Esophagus (tissue), 2 donors: ENCODE data around the gene RUNX1. TPM values are rescaled to one million over a fixed set of nuclear protein-coding genes. Genes with fewer than 3 reads are reported as not detected.
A peak's percentile ranks its signal among the peaks of the same experiment; 100 is the strongest.

Experiments
- H3K27ac ChIP-seq, 2 donors: one replicate each; pipeline ENCODE4 v1.5.1; 2013; ENCODE audit warnings: low read depth in 2 of 2, mild to moderate bottlenecking in 2 of 2, inconsistent platforms in 1 of 2, low read length in 1 of 2, moderate library complexity in 1 of 2
- H3K27me3 ChIP-seq, 2 donors: one replicate each; pipeline ENCODE4 v1.6.1; 2013; ENCODE audit warnings: low read length in 2 of 2, control low read depth in 1 of 2, mild to moderate bottlenecking in 1 of 2; ENCODE audit not compliant: insufficient read depth in 2 of 2, control insufficient read depth in 1 of 2
- H3K36me3 ChIP-seq, 2 donors: one replicate each; pipeline ENCODE4 v1.6.1; 2013; ENCODE audit warnings: low read length in 1 of 2; ENCODE audit not compliant: control insufficient read depth in 2 of 2, insufficient read depth in 2 of 2
- H3K4me1 ChIP-seq, 2 donors: one replicate each; pipeline ENCODE4 v1.6.1; 2013; ENCODE audit warnings: low read length in 1 of 2; ENCODE audit not compliant: control insufficient read depth in 2 of 2, insufficient read depth in 2 of 2
- H3K4me3 ChIP-seq, 2 donors: one replicate each; pipeline ENCODE4 v1.5.1; 2013; ENCODE audit warnings: low read length in 2 of 2, mild to moderate bottlenecking in 2 of 2, low read depth in 1 of 2, moderate library complexity in 1 of 2
- H3K9me3 ChIP-seq, 2 donors: one replicate each; pipeline ENCODE4 v1.6.1; 2013; ENCODE audit warnings: mild to moderate bottlenecking in 2 of 2, low read depth in 1 of 2, low read length in 1 of 2, moderate library complexity in 1 of 2; ENCODE audit not compliant: control insufficient read depth in 2 of 2, insufficient read depth in 1 of 2
- WGBS, 2 donors: extraction: QIAGEN DNeasy Blood & Tissue Kit; methylation state at CpG; one replicate each; pipeline ENCODE4 v1.1.7; 2013; 5-methylcytosine and 5-hydroxymethylcytosine counted together
- polyA plus RNA-seq, 2 donors: library from polyadenylated mRNA; stranded (reverse); fragments of 200-250 nt; gene quantifications; one replicate each; pipeline ENCODE4 v1.2.3, GENCODE V29; 2013
- donor health status: healthy with polysubstance abuse.
- donor health status: Bipolar disorder and iron deficiency.

The RUNX1 gene
- polyA plus RNA-seq, 2 donors, result 4.4 to 6.4 TPM

- no peak overlapping the region for H3K27ac ChIP-seq
- H3K9me3 ChIP-seq, result no peaks in the 10 kb centered on the region
- WGBS, 2 donors, result 85 to 90% methylated on average over 4 of the region's 4 CpGs
- peaks cover 0 to 5% of the 10 kb centered on the region in 2 donors for H3K4me1 ChIP-seq
- no peaks in the 10 kb centered on the region for H3K36me3 ChIP-seq
- no peak overlapping the region for H3K4me3 ChIP-seq
- H3K27me3 ChIP-seq, result no peaks in the 10 kb centered on the region
Measured at GRCh38 chr21:35041881-35042280, 7.2 kb downstream of the RUNX1 start.

GRCh38 chr21:35041122-35041521 is 8.0 kb downstream of the RUNX1 start:
- WGBS, 2 donors, result 84 to 89% methylated on average over 5 of the region's 5 CpGs
- no peaks in the 10 kb centered on the region for H3K36me3 ChIP-seq
- H3K4me3 ChIP-seq, result no peak overlapping the region
- peaks cover 0 to 3% of the 10 kb centered on the region in 2 donors for H3K4me1 ChIP-seq
- no peaks in the 10 kb centered on the region for H3K27me3 ChIP-seq
- H3K9me3 ChIP-seq, result no peaks in the 10 kb centered on the region
- H3K27ac ChIP-seq, result no peak overlapping the region

DNA sequence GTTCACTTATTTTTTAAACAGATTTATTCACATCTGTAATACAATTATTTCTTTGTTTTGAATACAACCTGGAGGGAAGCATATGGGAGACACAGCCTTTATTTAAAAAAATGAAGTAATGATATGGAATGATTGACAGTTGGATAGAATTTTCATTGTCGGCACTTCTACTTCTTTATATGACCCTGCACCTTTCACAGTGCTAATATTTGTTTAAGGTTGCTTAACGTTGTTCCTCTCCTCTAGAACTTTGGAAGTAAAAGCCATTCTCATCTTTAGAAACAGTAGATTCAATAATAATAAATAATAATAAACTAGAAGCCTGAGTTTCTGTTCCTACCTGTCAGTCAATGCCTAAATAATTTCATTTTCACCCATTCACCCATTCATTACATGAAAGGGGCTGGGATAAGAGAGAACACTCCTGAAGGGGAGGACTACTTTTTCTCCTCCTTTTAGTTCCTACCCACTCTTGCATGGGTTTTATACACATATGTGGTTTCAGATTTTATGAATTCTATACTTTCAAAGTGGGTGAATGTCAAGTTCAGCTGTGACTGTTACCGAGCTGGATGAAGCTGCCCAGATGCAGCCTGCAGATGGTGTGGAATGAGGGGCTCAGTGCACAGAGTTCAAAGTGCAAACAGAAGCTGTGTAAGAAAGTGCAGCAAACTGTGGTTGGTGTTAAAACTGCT is 9.4 kb downstream of the RUNX1 start:
- no peak overlapping the region for H3K4me3 ChIP-seq
- H3K27ac ChIP-seq, result no peak overlapping the region
- H3K9me3 ChIP-seq, result no peaks in the 10 kb centered on the region
- 51 to 56% methylated on average over 3 of the region's 3 CpGs for WGBS, 2 donors
- no peaks in the 10 kb centered on the region for H3K36me3 ChIP-seq
- no peaks in the 10 kb centered on the region for H3K27me3 ChIP-seq
- peaks cover 0 to 3% of the 10 kb centered on the region in 2 donors for H3K4me1 ChIP-seq

DNA sequence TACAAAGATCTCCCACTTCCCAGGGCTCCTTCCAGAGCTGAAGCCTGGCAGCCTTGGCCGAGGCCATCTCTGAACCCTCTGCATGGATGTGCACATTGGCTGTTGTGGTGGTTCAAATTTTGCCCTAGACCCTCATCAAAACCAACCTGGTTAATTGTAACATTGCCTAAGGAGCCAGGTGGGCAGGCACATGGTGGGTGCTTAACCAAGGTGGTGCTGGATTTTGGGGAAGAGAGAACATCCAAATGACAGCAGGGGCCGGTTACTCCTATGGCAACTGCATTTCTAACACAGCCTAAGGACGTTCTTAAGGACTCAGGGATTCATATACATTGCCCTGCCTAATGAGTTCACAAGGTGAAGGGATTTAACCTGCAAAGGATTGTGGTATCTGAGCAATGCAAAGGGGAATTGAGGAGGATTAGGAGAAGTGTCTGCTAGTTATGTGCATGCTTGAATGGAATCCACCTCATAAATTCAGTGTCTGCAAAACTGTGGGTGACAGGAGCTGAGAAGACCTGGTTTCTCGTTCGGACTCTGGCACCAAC is 10.3 kb downstream of the RUNX1 start:
- WGBS, 2 donors, result 76 to 82% methylated on average over 5 of the region's 5 CpGs
- H3K4me1 ChIP-seq, result peaks cover 0 to 3% of the 10 kb centered on the region in 2 donors
- no peaks in the 10 kb centered on the region for H3K36me3 ChIP-seq
- H3K9me3 ChIP-seq, result no peaks in the 10 kb centered on the region
- no peaks in the 10 kb centered on the region for H3K27me3 ChIP-seq
- H3K27ac ChIP-seq, result peak overlapping the region in 1 of 2 donors; percentile 3
- H3K4me3 ChIP-seq, result no peak overlapping the region

DNA sequence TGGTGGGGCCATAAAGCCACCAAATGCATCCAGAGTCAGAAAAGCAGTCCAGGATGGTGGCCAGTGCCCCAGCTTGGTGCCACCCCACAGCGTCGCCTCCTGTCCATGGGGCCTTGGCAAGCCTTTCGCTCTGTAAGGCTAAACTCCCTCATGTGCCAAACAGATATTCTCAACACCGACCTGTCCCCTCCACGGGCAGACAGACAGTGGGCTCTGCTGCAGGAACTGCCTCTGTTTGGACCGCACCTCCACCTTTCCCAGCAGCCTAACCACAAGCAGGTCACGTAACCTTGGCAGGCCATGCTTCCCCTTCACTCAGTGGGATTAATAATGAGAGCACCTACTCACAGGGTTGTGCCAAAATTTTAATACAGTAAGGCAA is 11.7 kb downstream of the RUNX1 start:
- peaks cover 0 to 3% of the 10 kb centered on the region in 2 donors for H3K4me1 ChIP-seq
- no peaks in the 10 kb centered on the region for H3K36me3 ChIP-seq
- H3K9me3 ChIP-seq, result no peaks in the 10 kb centered on the region
- no peak overlapping the region for H3K4me3 ChIP-seq
- no peak overlapping the region for H3K27ac ChIP-seq
- WGBS, 2 donors, result 86 to 89% methylated on average over 7 of the region's 7 CpGs
- H3K27me3 ChIP-seq, result no peaks in the 10 kb centered on the region

GRCh38 chr21:35036465-35037383 is 12.4 kb downstream of the RUNX1 start:
- no peaks in the 10 kb centered on the region for H3K36me3 ChIP-seq
- 70 to 73% methylated on average over 11 of the region's 11 CpGs for WGBS, 2 donors
- no peak overlapping the region for H3K4me3 ChIP-seq
- no peaks in the 10 kb centered on the region for H3K27me3 ChIP-seq
- H3K9me3 ChIP-seq, result no peaks in the 10 kb centered on the region
- H3K4me1 ChIP-seq, result peaks cover 0 to 3% of the 10 kb centered on the region in 2 donors
- H3K27ac ChIP-seq, result peak overlapping the region in 1 of 2 donors; percentile 24

- H3K27me3 ChIP-seq, result no peaks in the 10 kb centered on the region
- H3K9me3 ChIP-seq, result no peaks in the 10 kb centered on the region
- peaks cover 0 to 3% of the 10 kb centered on the region in 2 donors for H3K4me1 ChIP-seq
- no peak overlapping the region for H3K27ac ChIP-seq
- no peak overlapping the region for H3K4me3 ChIP-seq
- no peaks in the 10 kb centered on the region for H3K36me3 ChIP-seq
- WGBS, 2 donors, result 84% methylated on average over 8 of the region's 8 CpGs
Measured at GRCh38 chr21:35035581-35035980, 13.5 kb downstream of the RUNX1 start.

DNA sequence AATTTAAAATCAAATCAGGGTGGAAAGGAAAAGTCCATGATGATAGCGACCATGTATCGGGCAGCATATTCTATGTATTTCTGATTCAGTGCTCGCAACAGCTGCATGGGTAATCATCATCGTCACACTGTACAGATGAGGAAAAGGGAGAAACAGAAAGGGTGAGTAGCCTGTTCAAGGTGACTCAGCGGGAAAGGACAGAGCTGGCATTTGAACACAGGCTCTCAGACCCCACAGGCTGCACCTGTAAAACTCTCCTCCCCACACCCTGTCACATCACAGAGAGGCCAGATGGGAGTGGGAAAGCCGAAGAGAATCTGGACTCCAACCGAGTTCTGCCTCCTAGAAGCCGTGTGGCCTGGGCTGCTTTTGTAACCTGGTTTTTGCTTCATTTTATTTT is 14.0 kb downstream of the RUNX1 start:
- H3K9me3 ChIP-seq, result no peaks in the 10 kb centered on the region
- no peaks in the 10 kb centered on the region for H3K27me3 ChIP-seq
- WGBS, 2 donors, result 91 to 95% methylated on average over 8 of the region's 8 CpGs
- H3K36me3 ChIP-seq, result no peaks in the 10 kb centered on the region
- H3K27ac ChIP-seq, result no peak overlapping the region
- peaks cover 0 to 3% of the 10 kb centered on the region in 2 donors for H3K4me1 ChIP-seq
- H3K4me3 ChIP-seq, result no peak overlapping the region

GRCh38 chr21:35034203-35034926 is 14.7 kb downstream of the RUNX1 start:
- Histone ChIP-seq H3K4me3 (no peak overlapping the region), H3K4me1 (peaks cover 0 to 3% of the 10 kb centered on the region in 2 donors), H3K27ac (no peak overlapping the region), H3K27me3 (no peaks in the 10 kb centered on the region), H3K36me3 (no peaks in the 10 kb centered on the region), H3K9me3 (no peaks in the 10 kb centered on the region)
- WGBS, 2 donors, result 88 to 91% methylated on average over 9 of the region's 9 CpGs
